KBM-7 (cell line): ENCODE results near the gene ETV6.

Source experiments
- DNase-seq: peaks from one replicate; pipeline ENCODE4 v3.0.0-alpha.2; 2015
- in situ Hi-C: fragments of 300-500 bp; cut with MboI; formaldehyde crosslinking; loops from 2 replicates; pipeline ENCODE4 v1.14.3; 2020; ENCODE audit warnings: low sequenced_read_pairs, low pct_unique_long_range_greater_than_20kb, mixed read lengths

ETV6 gene

DNA sequence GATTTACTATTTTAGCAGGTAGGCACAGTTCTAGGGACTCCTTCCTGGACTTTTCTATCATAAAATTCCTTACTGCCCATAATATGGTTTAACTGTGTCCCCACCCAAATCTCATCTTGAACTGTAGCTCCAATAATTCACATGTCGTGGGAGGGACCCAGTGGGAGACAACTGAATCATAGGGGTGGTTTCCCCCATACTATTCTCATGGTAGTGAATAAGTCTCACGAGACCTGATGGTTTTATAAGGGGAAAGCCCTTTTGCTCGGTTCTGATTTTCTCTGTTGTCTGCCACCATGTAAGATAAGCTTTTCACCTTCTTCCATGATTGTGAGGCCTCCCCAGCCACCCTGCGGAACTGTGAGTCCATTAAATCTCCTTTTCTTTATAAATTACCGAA, 10.0 kb upstream of the ETV6 start:
- in situ Hi-C loops, result no loop called here

DNA sequence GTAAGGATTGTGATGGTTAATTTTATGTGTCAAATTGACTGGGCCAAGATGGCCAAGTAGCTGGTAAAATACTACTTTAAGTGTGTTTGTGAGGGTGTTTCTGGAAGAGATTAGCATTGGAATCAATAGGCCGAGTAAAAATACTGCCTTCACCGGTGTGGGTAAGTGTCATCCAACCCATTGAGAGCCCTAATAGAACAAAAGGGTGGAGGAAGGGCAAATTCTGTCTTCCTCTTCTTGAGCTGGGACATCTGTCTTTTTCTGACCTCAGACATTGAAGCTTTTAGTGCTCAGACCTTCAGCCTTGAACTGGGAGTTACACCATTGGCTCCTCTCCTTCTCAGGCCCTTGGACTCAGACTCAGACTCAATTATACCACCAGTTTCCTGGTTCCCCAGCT, 8.0 kb upstream of the ETV6 start:
- in situ Hi-C loops, result no loop called here
- peak; percentile 66 for DNase-seq

More for the DNA sequence above, 10.0 kb upstream of the ETV6 start:
- no peak for DNase-seq

DNA sequence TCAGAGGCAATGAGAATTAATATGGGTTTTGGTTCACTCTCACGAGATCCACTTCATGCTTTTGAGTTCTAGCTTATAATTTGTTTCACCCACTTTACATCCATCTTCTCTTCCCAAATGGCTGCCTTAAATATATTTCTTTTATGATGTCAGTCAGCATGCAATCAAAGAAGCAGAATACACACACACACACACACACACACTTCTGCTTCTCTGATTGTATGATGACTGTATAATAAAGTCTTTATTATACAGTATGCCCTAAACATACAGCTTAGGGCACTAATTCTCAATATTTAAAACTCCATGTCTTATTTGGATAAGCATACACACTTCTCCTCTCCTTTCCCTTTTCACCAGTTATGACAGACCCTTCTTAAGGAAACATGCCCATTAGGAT, 6.7 kb upstream of the ETV6 start:
- DNase-seq, result no peak
- in situ Hi-C loops, result no loop called here

DNA sequence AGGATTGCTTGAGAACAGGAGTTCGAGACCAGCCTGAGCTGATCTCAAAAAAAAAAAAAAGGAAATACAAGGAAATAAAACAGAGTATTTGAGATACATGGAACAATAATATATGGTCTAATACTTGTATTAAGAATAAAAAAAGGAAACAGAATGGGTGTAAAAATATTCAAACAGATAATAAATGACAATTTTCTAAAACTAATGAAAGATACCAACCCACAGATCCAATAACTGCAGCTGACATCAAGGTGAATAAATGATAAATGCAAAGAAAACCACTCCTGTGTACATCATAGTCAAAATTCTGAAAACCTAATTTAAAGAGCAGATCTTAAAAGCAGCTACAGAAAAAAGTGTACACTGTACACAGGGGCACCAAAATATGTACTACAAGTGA, 4.1 kb upstream of the ETV6 start:
- DNase-seq, result no peak
- in situ Hi-C loops, result no loop called here

DNA sequence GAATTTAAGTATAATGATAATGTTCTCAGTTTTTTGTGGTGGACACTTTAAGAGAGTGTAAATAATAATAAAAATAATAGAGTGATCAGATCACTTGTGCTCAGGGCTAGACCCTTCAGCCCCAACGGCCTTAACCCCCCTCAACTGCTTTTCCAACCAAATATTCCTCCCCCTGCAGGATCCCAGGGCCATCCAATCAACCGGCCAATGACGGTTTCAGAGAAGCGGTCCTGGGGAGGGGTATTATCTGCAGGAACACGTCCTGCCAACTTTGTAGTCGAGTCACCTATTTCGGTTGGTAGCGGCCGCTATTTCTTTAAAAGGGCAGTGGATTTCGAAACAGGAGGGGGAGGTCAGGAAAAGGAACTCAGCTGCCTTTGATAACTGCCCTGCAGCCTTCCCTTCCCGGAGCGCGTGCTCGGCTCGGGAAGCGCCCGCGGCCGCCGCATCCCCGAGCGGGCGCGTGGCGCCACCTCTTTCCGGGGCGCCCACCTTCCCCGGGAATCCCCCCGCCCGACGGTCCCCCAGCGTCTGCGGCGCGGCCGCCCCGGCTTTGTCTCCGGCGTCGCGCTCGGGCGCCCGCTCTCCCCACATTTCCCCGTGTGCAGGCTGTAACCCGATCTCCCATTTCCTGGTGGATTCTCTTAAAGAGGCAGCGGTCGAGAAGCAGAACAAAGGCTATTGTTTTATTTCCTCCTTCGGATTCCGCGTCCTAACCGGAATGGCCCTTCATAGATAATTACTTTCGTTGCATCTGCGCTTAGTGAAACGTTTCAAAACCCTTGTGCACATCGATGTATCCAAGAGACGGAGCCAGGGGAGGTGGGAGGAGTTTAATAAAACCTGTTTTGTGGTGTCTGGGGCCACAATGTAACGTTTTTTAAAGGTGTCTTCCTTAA, 711 bp upstream of the ETV6 start:
- in situ Hi-C loops, result no loop called here
- DNase-seq, result peak; percentile 95

DNA sequence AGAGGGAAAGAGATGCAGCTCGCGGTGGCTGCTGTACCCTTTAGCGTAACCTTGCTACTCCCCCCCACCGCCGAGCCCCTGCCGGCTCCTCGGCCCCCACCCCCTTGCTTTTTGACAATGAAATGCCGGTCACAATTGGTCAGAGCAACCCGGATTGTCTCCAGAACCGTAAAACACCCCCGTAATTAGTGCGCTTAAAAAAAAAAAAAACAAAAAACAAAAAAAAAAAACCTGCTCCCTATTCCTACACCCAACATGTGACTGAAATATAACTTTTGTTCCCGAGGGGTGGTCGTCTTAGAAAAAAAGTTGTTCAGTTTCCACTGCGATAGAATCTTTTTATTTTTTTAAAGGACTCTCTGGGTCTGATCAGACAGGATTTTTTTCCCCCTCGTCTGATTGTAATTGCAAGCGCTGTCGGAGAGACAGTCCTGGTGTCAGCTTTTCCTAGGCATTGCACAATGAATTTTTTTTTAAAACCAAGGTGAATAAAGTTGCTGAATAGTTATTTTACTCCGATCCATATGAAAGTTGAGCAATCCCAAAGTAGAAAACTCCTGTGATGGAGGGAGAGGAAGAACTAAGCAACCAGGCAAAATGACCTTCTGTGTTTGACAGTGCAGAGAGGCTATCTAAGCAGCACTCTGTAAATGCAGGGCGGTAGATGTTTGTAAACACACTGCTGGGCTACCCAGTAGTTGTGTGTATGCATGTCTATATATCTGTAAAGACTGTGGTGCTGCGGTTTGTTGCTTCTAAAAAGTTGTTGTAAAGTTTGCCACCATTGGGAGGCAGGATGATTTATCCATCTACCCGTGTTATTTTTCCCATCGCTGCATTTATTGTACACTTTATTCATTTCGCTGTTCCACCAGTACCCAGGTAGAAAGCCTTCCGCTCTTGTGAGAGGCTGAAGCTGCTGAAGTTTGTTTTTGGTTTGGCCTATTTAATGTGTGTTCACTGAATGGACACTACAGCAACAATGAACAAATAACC, 1.1 kb downstream of the ETV6 start:
- peak; percentile 75 for DNase-seq
- in situ Hi-C loops, result no loop called here

DNA sequence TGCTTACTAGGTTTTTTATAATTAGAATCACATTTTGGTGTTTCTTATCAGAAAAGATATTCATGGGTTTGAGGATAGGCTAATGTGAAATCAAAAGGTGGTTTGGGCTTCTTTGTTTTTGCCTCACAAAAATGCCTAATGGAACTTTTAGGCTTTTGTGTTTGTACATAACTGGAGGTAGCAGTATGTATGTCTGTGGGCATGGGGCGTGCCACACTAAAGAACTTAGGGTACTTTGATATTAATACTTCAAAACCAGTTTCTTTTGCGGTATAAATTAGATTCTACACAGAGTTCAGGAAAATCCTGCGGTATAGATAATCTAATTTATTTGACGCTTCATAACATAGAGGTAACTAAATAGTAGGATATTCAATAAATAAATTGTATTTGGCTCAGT, 1.9 kb downstream of the ETV6 start:
- DNase-seq, result no peak
- in situ Hi-C loops, result no loop called here

DNA sequence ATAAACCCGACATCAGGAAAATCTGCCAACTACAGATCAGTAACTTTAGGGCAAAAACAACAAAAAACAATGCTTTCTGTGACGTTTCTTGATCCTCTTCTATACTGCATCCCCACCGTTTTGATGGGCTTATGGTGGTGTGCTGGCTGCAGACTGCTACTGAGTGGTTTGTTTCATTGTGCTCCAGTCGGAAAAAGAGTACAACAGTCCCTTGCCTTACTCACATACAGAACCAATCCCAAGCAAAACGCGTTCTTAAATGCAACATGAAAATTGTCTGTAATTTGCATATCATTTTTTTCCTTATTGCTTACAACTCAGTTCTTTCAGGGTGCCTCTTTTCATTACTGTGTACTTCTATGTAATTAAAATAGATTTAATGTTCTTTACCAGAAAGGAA, 2.3 kb downstream of the ETV6 start:
- peak; percentile 45 for DNase-seq

DNA sequence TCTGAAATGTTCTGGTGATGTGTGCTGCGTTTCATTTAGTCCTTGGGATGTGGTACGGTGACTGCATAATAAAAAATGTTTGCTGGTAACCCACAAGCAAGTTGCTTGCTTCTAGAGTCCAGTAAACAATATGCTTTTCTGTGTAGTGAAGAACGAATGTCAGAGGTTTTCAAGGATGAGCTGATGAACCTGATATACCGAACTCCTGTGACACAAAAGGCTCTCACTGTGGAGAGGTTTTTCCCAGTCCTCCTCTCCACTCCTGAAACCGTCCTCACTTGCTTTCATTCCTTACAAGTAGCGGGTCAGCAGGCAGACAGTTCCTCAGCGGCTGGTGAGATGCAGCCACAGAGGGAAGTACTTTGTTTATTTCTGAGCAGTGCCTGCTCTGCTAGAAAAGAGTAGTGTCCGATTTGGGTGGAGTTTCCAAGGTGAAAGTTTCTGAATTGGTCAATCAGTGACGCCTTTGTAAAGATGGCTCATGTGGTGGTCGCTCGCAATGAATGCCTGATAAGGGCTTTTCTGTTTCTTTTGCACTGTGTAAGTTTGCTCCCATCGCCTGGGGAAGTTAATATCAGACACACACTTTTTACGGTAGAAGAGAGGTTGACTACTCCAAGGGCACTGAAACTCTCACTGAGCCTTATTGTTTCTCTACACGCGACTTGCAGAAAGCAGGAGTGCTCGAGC, 3.0 kb downstream of the ETV6 start:
- in situ Hi-C loops, result no loop called here
- DNase-seq, result peak; percentile 83

More for the DNA sequence above, 2.3 kb downstream of the ETV6 start:
- in situ Hi-C loops, result no loop called here

DNA sequence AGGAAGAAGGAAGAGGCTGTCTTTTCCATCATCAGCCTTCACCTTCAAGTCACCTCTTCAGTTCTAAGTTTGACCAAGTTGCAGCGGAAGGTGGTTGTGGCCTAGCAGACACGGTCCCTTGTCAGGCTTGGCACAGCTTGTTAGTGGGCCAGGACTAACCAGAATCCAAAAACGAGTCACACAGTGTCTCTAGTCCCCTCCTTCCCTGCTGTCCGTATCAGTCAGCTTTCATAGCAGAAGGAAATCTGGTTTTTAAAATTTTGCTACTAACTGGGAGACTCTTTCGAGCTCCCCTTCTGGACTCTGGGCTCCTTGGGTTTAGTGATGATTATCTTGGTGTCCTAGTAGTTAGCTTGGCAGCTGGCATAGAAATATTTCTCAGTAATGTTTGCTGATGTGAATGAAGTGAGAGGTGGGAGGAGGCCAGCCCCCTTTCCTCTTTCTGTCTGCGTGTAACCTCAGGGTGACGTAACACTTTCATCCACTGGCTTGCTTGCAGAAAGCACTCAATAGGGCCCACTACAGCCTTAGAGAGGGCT, 3.8 kb downstream of the ETV6 start:
- peak; percentile 90 for DNase-seq

DNA sequence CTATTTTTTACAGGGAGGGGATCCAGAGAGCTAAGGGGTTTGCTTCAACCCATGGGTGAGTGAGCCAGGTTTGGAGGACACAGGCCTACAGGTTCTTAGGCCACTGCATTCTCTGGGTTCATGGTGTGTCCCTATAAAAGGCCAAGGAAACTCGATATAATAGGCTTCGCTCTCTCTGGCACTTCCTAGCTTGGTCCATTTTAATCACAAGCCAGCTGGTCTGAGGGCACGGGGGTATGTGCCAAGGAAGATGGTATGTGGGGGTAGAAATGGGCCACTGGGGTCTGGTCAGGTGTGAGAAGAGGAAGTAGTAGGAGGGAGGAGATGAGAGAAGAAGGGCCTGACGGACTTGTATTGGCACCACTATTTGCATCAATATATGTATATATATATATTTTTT, 4.9 kb downstream of the ETV6 start:
- in situ Hi-C loops, result no loop called here
- DNase-seq, result no peak

More for the DNA sequence above, 3.8 kb downstream of the ETV6 start:
- in situ Hi-C loops, result no loop called here

DNA sequence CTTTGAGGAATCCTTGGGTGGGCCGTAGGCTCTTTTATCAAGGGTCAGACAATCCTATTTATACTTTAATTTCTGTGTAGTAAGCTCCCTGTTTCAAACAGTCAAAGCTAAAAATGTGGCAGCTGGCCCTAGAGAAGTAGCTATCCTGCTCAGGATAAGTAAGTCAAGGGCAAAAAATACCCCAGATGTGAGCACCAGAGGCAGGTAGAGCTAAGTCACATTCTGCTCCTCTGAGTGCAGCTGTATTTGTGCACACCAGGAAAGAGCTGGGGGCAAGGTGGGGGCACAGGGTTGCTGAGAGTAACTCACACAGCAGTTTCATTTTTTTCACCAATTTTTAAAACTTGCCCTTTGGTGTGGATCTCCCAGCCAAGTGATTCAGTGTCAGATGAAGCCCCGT, 5.3 kb downstream of the ETV6 start:
- no peak for DNase-seq
- in situ Hi-C loops, result no loop called here

DNA sequence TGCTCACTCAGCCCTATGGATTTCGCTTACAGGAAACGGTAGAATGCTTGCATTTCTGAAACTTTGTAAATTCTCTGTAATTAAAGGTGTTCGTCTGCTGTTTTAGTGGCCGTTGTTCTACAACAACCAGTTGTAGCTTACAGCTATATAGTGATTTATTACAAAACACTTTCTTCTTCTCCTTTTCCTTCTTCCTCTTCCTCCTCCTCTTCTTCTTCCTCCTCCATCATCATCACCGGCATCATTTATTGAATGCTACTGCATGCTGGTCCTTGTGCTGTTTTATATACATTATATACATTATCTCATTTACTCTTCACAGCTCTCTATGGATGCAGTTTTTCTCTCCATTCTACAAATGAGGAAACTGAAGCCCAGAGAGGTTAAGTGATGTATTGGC, 6.4 kb downstream of the ETV6 start:
- DNase-seq, result no peak
- in situ Hi-C loops, result no loop called here

DNA sequence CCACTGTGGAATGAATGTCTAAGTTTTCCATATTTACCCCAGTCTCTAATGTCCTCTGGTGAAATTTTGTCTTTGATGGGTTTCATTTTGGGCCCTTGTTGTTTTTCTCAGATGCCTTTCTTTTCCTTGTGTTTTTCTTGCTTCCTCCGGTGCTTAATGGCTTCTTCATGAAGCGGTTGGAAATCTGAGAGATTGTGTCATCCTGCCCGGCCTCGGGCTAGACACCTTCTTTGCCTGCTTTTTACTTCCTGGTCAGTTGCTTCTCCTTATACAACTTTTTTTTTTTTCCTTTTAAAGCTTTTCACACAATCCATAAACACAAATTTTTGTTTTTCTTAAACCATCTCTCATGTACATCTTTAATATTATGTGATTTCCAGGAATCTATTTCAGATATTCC, 7.1 kb downstream of the ETV6 start:
- DNase-seq, result no peak
- in situ Hi-C loops, result no loop called here

DNA sequence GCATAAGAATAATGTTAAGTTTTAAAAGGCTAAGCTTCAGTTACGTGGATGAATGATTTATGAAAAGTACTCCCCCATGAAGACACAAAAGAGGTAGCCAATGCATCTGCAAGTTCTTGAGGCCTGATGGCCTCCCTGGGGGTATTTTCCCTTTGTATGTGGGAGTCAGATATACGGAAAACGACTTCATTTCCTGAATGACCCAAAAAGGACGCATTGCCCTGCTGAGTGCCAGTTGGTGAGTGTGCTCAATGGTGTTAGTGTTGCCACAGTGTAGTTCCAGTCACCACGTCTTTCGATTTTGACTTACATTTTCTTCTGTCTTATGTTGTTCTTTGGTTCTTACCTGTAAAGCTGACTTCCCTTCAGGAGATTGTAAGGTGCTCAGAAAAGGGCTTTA, 8.0 kb downstream of the ETV6 start:
- no peak for DNase-seq
- in situ Hi-C loops, result no loop called here

DNA sequence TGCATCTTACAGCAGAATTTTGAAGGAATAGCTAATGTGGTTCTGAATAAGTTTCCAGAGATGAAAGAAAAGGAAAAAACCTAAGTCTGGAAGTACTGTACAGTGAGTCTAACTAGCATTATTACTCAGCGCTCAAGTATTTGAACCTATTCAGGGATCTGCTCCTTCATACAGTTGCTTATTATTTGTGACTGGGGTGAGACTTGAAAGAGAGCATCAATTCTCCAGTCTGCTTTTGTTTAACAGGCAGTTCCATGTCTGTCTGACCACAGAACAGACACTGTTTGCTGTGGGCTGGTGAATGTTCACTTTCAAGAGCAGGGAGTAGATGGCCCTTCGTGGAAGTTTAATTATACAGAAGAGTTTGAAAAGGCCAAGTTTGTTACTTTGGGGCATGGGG, 9.3 kb downstream of the ETV6 start:
- in situ Hi-C loops, result no loop called here
- DNase-seq, result no peak

DNA sequence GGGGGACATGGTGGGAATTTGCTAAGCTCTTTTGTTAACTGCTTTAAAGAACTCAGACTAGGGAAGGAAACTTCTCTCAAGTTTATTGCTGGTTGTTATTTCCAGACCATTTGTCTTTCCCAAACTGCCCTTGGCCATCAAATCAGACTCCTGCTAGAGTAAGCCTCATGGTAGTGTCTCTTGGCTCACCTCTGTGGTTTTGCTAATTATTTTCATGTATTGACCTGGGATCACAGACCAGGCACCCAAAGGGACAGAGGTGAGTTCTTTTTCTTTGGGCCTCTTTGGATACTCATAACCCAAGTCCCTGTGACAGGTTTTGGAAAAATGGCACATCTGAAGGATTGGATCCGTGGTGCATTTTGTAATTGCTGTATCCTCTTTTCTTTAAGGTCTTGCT, 11.2 kb downstream of the ETV6 start:
- no peak for DNase-seq
- in situ Hi-C loops, result no loop called here

DNA sequence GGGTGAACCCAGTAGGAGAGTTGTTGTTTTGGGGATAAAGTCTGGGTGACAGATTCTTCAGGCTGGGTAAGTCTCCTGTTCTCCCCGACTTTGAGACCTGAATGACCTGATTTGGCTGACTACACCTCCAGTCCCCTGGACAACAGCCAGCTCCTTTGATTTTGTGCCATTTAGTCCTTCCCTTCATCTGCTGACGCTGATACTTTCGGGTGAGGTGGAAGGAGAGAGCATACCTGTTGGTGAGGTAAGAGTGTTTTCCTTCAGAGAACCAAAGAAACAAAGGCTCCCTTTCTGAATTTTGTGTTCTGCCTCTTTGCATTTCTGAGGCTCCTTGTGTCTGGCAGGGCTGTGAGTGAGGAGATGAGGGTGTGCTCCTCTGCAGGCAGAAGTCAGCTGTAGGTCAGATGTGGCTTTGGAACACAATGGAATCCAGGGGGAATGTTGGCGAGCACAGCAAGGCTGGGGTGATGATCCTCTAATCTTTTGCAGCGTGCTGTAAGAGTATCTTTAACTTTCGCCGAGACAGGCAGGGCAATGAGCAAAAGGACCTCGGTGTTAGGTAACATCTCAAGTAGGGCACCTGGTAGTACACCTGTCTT, 12.1 kb downstream of the ETV6 start:
- in situ Hi-C loops, result no loop called here
- DNase-seq, result no peak

DNA sequence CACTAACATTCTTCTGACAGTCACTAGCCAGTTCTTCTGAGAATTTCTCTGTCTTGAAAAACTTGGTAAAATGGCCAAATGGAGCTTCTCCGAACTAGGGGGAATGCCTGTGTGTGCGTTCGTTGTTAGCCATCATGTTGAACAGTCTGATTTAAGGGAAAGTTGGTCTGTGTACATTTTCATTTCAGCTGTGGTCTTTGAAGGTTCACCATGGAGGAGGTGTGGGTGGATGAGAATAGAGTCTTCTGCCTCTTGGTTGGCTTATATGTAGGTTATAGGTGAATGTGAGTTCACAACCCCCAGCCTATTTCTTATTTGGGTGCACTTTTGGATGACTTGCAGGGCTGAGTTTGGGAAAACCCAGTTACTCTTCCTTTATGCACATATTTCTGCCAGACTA, 12.9 kb downstream of the ETV6 start:
- DNase-seq, result no peak
- in situ Hi-C loops, result no loop called here
